Smooth muscle cell (in vitro differentiated cells): ENCODE data around the gene UBA7. TPM values are rescaled to one million over a fixed set of nuclear protein-coding genes. Genes with fewer than 3 reads are reported as not detected.

Experiments used
- DNase-seq: peaks from one replicate; lab custom pipeline; 2025; ENCODE audit not compliant: unreplicated experiment; lab: John Stamatoyannopoulos, UW
- H2AFZ ChIP-seq: fragments of 200-600 bp; sonication (generic); 2 replicates; pipeline ENCODE4 v1.6.0; 2016; ENCODE audit warnings: antibody characterized with exemption, low read depth, mild to moderate bottlenecking
- H3F3A ChIP-seq: fragments of 200-600 bp; sonication (generic); 2 replicates; pipeline ENCODE4 v1.6.0; 2017; ENCODE audit warnings: antibody characterized with exemption, low read depth
- H3K27ac ChIP-seq: fragments of 200-600 bp; sonication (generic); 2 replicates; pipeline ENCODE4 v1.5.1; 2016; ENCODE audit warnings: low read depth, mild to moderate bottlenecking
- H3K27me3 ChIP-seq: fragments of 200-600 bp; sonication (generic); 2 replicates; pipeline ENCODE4 v1.6.1; 2016; ENCODE audit warnings: low read depth, mild to moderate bottlenecking
- H3K36me3 ChIP-seq: fragments of 200-600 bp; sonication (generic); 2 replicates; pipeline ENCODE4 v1.5.1; 2016; ENCODE audit warnings: low read depth
- H3K4me1 ChIP-seq: fragments of 200-600 bp; sonication (generic); 2 replicates; pipeline ENCODE4 v1.5.1; 2016; ENCODE audit warnings: low read depth
- H3K4me2 ChIP-seq: fragments of 200-600 bp; sonication (generic); 2 replicates; pipeline ENCODE4 v1.6.0; 2016; ENCODE audit warnings: mild to moderate bottlenecking
- H3K4me3 ChIP-seq: fragments of 200-600 bp; sonication (generic); 2 replicates; pipeline ENCODE4 v1.5.1; 2016; ENCODE audit warnings: mild to moderate bottlenecking
- H3K79me2 ChIP-seq: fragments of 200-600 bp; sonication (generic); 2 replicates; pipeline ENCODE4 v1.6.0; 2016; ENCODE audit warnings: low read depth, mild to moderate bottlenecking
- H3K9ac ChIP-seq: fragments of 200-600 bp; sonication (generic); 2 replicates; pipeline ENCODE4 v1.6.0; 2016; ENCODE audit warnings: low read depth
- H3K9me3 ChIP-seq: fragments of 200-600 bp; sonication (generic); replicated peaks from 2 replicates; pipeline ENCODE4 v1.5.1; 2016; ENCODE audit warnings: low read depth
- H4K20me1 ChIP-seq: fragments of 200-600 bp; sonication (generic); 2 replicates; pipeline ENCODE4 v1.6.0; 2016; ENCODE audit warnings: low read depth
- WGBS: methylation state at CpG from one replicate; pipeline ENCODE4 v1.1.7; 2016; ENCODE audit warnings: low lambda C conversion rate; 5-methylcytosine and 5-hydroxymethylcytosine counted together
- microRNA-seq: library from miRNA; unstranded; fragments of <30 nt; microRNA quantifications from one replicate; pipeline ENCODE4, GENCODE V29; 2016; ENCODE audit warnings: borderline number of aligned reads
- polyA plus RNA-seq: library from polyadenylated mRNA; unstranded; fragments of >200 nt; fragmentation: Nextera tagmentation; extraction: Ambion mirVana; gene quantifications from 2 replicates; pipeline ENCODE4 v1.2.1, GENCODE V29; 2016
- small RNA-seq: library from RNA; depleted of rRNA; stranded (forward); fragments of <200 nt; gene quantifications from one replicate; pipeline ENCODE3, GENCODE V24; 2014
- total RNA-seq: library from RNA; depleted of rRNA; stranded (reverse); fragments of >200 nt; gene quantifications from 2 replicates; pipeline ENCODE4 v1.2.3, GENCODE V29; 2014
- TF ChIP-seq, protein P1 (sequence below): fragments of 200-600 bp; sonication (generic); IDR thresholded peaks from 2 replicates; pipeline ENCODE4 v1.5.1; 2017; ENCODE audit warnings: borderline replicate concordance, mild to moderate bottlenecking, antibody characterized with exemption; ENCODE audit not compliant: insufficient read depth, poor library complexity, severe bottlenecking

Gene UBA7
- total and polyA plus RNA-seq, 2 experiments from 2014 or later = 6.6 to 6.9 TPM

GRCh38 chr3:49757197-49757596 is 56.6 kb downstream of the UBA7 start:
- H3K9me3 ChIP-seq = no peaks in the 10 kb centered on the region

GRCh38 chr3:49756036-49756435 is 57.7 kb downstream of the UBA7 start:
- Histone ChIP-seq H3K27ac (no peak overlapping the region), H3K27me3 (no peaks in the 10 kb centered on the region), H4K20me1 (peaks cover 91% of the 10 kb centered on the region), H3K36me3 (no peaks in the 10 kb centered on the region), H3K79me2 (peaks cover 86% of the 10 kb centered on the region), H3K9ac (no peak overlapping the region), H3F3A (no peaks in the 10 kb centered on the region), H2AFZ (no peak overlapping the region), H3K4me2 (no peak overlapping the region), H3K9me3 (no peaks in the 10 kb centered on the region), H3K4me1 (no peaks in the 10 kb centered on the region), H3K4me3 (no peak overlapping the region)
- DNase-seq = no peak
- TF ChIP-seq, protein P1, sequence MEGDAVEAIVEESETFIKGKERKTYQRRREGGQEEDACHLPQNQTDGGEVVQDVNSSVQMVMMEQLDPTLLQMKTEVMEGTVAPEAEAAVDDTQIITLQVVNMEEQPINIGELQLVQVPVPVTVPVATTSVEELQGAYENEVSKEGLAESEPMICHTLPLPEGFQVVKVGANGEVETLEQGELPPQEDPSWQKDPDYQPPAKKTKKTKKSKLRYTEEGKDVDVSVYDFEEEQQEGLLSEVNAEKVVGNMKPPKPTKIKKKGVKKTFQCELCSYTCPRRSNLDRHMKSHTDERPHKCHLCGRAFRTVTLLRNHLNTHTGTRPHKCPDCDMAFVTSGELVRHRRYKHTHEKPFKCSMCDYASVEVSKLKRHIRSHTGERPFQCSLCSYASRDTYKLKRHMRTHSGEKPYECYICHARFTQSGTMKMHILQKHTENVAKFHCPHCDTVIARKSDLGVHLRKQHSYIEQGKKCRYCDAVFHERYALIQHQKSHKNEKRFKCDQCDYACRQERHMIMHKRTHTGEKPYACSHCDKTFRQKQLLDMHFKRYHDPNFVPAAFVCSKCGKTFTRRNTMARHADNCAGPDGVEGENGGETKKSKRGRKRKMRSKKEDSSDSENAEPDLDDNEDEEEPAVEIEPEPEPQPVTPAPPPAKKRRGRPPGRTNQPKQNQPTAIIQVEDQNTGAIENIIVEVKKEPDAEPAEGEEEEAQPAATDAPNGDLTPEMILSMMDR = no peak
- WGBS = 97% methylated on average over 1 of the region's 1 CpG

More at GRCh38 chr3:49757197-49757596, 56.6 kb downstream of the UBA7 start:
- Histone ChIP-seq H3K9ac (no peak overlapping the region), H3K4me2 (no peak overlapping the region), H3K36me3 (no peaks in the 10 kb centered on the region), H3K4me1 (no peaks in the 10 kb centered on the region), H3K4me3 (no peak overlapping the region), H2AFZ (no peak overlapping the region), H3F3A (no peaks in the 10 kb centered on the region), H4K20me1 (peaks cover 96% of the 10 kb centered on the region), H3K27me3 (no peaks in the 10 kb centered on the region), H3K79me2 (peaks cover 96% of the 10 kb centered on the region), H3K27ac (no peak overlapping the region)
- 82% methylated on average over 2 of the region's 2 CpGs for WGBS
- TF ChIP-seq, protein P1 = no peak
- DNase-seq = no peak

Small RNA genes within 50 kb of the gene (microRNA-seq; reads per million reads assigned to microRNA genes)
- 1.8 reads per million for gene MIR5193

Small RNA genes within 50 kb of the gene (small RNA-seq; reads per million reads assigned to genes)
- 0.08 reads per million for gene COX6CP14
- gene RN7SL217P = not detected

Other genes starting within 250 kb of the UBA7 start
- 53.1 and 69.4 TPM in 2 replicates for gene APEH, start 139.6 kb downstream of the UBA7 start, total RNA-seq
- gene APEH, start 139.6 kb downstream of the UBA7 start, polyA plus RNA-seq = 91.7 and 104 TPM in 2 replicates
- 15.4 and 18.7 TPM in 2 replicates for gene MST1, start 124.5 kb downstream of the UBA7 start, total RNA-seq
- gene MST1, start 124.5 kb downstream of the UBA7 start, polyA plus RNA-seq = 22.9 and 28.5 TPM in 2 replicates
- gene RNF123, start 124.4 kb downstream of the UBA7 start, total RNA-seq = 15.8 and 17.3 TPM in 2 replicates
- gene RNF123, start 124.4 kb downstream of the UBA7 start, polyA plus RNA-seq = 23.9 and 37.8 TPM in 2 replicates
- 2.8 and 2.9 TPM in 2 replicates for gene AMIGO3, start 94.3 kb downstream of the UBA7 start, total RNA-seq
- 2.2 and 2.4 TPM in 2 replicates for gene AMIGO3, start 94.3 kb downstream of the UBA7 start, polyA plus RNA-seq
- gene GMPPB, start 90.0 kb downstream of the UBA7 start, total RNA-seq = 21.1 and 21.3 TPM in 2 replicates
- gene GMPPB, start 90.0 kb downstream of the UBA7 start, polyA plus RNA-seq = 68.3 and 74.8 TPM in 2 replicates
- 26.8 and 31.1 TPM in 2 replicates for gene IP6K1, start 27.4 kb downstream of the UBA7 start, total RNA-seq
- 23.0 and 24.6 TPM in 2 replicates for gene IP6K1, start 27.4 kb downstream of the UBA7 start, polyA plus RNA-seq
- 0.31 and 4.8 TPM in 2 replicates for gene CDHR4, start 14.1 kb downstream of the UBA7 start, total RNA-seq
- 0.84 TPM in 1 of 2 replicates, not detected in the other for gene CDHR4, start 14.1 kb downstream of the UBA7 start, polyA plus RNA-seq
- 2.5 and 4.1 TPM in 2 replicates for gene INKA1, start 10.7 kb downstream of the UBA7 start, total RNA-seq
- gene INKA1, start 10.7 kb downstream of the UBA7 start, polyA plus RNA-seq = 7.3 and 8.1 TPM in 2 replicates
- 1.1 and 3.8 TPM in 2 replicates for gene TRAIP, start 42.6 kb upstream of the UBA7 start, total RNA-seq
- 3.3 and 4.6 TPM in 2 replicates for gene TRAIP, start 42.6 kb upstream of the UBA7 start, polyA plus RNA-seq
- gene CAMKV, start 56.0 kb upstream of the UBA7 start, total RNA-seq = not detected in 2 replicates
- gene CAMKV, start 56.0 kb upstream of the UBA7 start, polyA plus RNA-seq = not detected in 2 replicates
- 0.63 TPM in 1 of 2 replicates, not detected in the other for gene MST1R, start 89.9 kb upstream of the UBA7 start, total RNA-seq
- 0.28 and 0.59 TPM in 2 replicates for gene MST1R, start 89.9 kb upstream of the UBA7 start, polyA plus RNA-seq
- gene MON1A, start 115.9 kb upstream of the UBA7 start, total RNA-seq = 4.1 and 9.0 TPM in 2 replicates
- 8.3 and 9.8 TPM in 2 replicates for gene MON1A, start 115.9 kb upstream of the UBA7 start, polyA plus RNA-seq
- gene RBM6, start 126.2 kb upstream of the UBA7 start, total RNA-seq = 42.4 and 45.6 TPM in 2 replicates
- gene RBM6, start 126.2 kb upstream of the UBA7 start, polyA plus RNA-seq = 41.7 and 51.2 TPM in 2 replicates